ENCODE results near the gene CSNK1D.

CSNK1D gene

GRCh38 chr17:82282239-82283207 lies 9.0 kb upstream of the CSNK1D start:
- no peaks in the 10 kb centered on the region for H3K9me2 ChIP-seq (replicated peaks; ENCODE audit: control insufficient read depth, low read length)
- H4K20me1 ChIP-seq (ENCODE audit: control insufficient read depth, insufficient read depth, low read depth, low read length), result no peaks in the 10 kb centered on the region
- no peaks in the 10 kb centered on the region for H3K9me3 ChIP-seq (ENCODE audit: control insufficient read depth, insufficient read depth, low read length)
- H3K4me3 ChIP-seq (ENCODE audit: low read length), result no peak overlapping the region
- no peaks in the 10 kb centered on the region for H3K4me1 ChIP-seq (ENCODE audit: control insufficient read depth, low read length)
- no peak overlapping the region for H3K4me2 ChIP-seq (ENCODE audit: low read length)
- TF ChIP-seq CTCF (IDR thresholded peaks at IDR 0.05; ENCODE audit: low read depth, low read length, poor library complexity, severe bottlenecking), result no peak
- TF ChIP-seq EZH2phosphoT487 (IDR thresholded peaks at IDR 0.05; ENCODE audit: borderline replicate concordance, low read length), result no peak
- H3K79me2 ChIP-seq (ENCODE audit: control insufficient read depth, low read length), result no peaks in the 10 kb centered on the region
- H3K27me3 ChIP-seq (ENCODE audit: control insufficient read depth, low read length), result peaks cover 22% of the 10 kb centered on the region
- H3K36me3 ChIP-seq (ENCODE audit: control insufficient read depth, low read length), result no peaks in the 10 kb centered on the region
- H3F3A ChIP-seq (ENCODE audit: control insufficient read depth, insufficient read depth), result no peaks in the 10 kb centered on the region
- no peak overlapping the region for H3K27ac ChIP-seq (ENCODE audit: low read depth, low read length)

- no peak overlapping the region for H3K4me2 ChIP-seq (ENCODE audit: low read length)
- H3F3A ChIP-seq (ENCODE audit: control insufficient read depth, insufficient read depth), result no peaks in the 10 kb centered on the region
- H3K79me2 ChIP-seq (ENCODE audit: control insufficient read depth, low read length), result no peaks in the 10 kb centered on the region
- H3K36me3 ChIP-seq (ENCODE audit: control insufficient read depth, low read length), result no peaks in the 10 kb centered on the region
- no peaks in the 10 kb centered on the region for H3K9me2 ChIP-seq (replicated peaks; ENCODE audit: control insufficient read depth, low read length)
- H3K4me1 ChIP-seq (ENCODE audit: control insufficient read depth, low read length), result no peaks in the 10 kb centered on the region
- no peak overlapping the region for H3K4me3 ChIP-seq (ENCODE audit: low read length)
- no peak overlapping the region for H3K27ac ChIP-seq (ENCODE audit: low read depth, low read length)
- peaks cover 14% of the 10 kb centered on the region for H3K27me3 ChIP-seq (ENCODE audit: control insufficient read depth, low read length)
- H3K9me3 ChIP-seq (ENCODE audit: control insufficient read depth, insufficient read depth, low read length), result no peaks in the 10 kb centered on the region
- H4K20me1 ChIP-seq (ENCODE audit: control insufficient read depth, insufficient read depth, low read depth, low read length), result no peaks in the 10 kb centered on the region
- no peak for TF ChIP-seq EZH2phosphoT487 (IDR thresholded peaks at IDR 0.05; ENCODE audit: borderline replicate concordance, low read length)
- TF ChIP-seq CTCF (IDR thresholded peaks at IDR 0.05; ENCODE audit: low read depth, low read length, poor library complexity, severe bottlenecking), result no peak
Measured at GRCh38 chr17:82281502-82282238, 8.2 kb upstream of the CSNK1D start.

GRCh38 chr17:82281076-82281475 lies 7.6 kb upstream of the CSNK1D start:
- Histone ChIP-seq H3K27me3 (ENCODE audit: control insufficient read depth, low read length) (peaks cover 12% of the 10 kb centered on the region), H3K4me2 (ENCODE audit: low read length) (no peak overlapping the region), H3F3A (ENCODE audit: control insufficient read depth, insufficient read depth) (no peaks in the 10 kb centered on the region), H3K27ac (ENCODE audit: low read depth, low read length) (no peak overlapping the region), H3K9me3 (ENCODE audit: control insufficient read depth, insufficient read depth, low read length) (no peaks in the 10 kb centered on the region), H3K4me1 (ENCODE audit: control insufficient read depth, low read length) (no peaks in the 10 kb centered on the region), H3K36me3 (ENCODE audit: control insufficient read depth, low read length) (no peaks in the 10 kb centered on the region), H3K79me2 (ENCODE audit: control insufficient read depth, low read length) (no peaks in the 10 kb centered on the region), H3K9me2 (replicated peaks; ENCODE audit: control insufficient read depth, low read length) (no peaks in the 10 kb centered on the region), H3K4me3 (ENCODE audit: low read length) (no peak overlapping the region), H4K20me1 (ENCODE audit: control insufficient read depth, insufficient read depth, low read depth, low read length) (no peaks in the 10 kb centered on the region)
- TF ChIP-seq CTCF (IDR thresholded peaks at IDR 0.05; ENCODE audit: low read depth, low read length, poor library complexity, severe bottlenecking) (no peak), EZH2phosphoT487 (IDR thresholded peaks at IDR 0.05; ENCODE audit: borderline replicate concordance, low read length) (no peak)
